AG04449 (cell line): ENCODE measurements around the gene NISCH.

Experiments
- CTCF ChIA-PET: fragments of 350-600 bp; formaldehyde crosslinking; extraction: SDS; loops from one replicate; lab custom pipeline; 2021; ENCODE audit warnings: antibody characterized with exemption; lab: Yijun Ruan, JAX
- POLR2A ChIA-PET: fragments of 400-600, 350-600 bp; formaldehyde crosslinking; extraction: SDS; loops from one replicate; lab custom pipeline; 2020; ENCODE audit warnings: antibody characterized with exemption, inconsistent platforms; lab: Yijun Ruan, JAX
- DNase-seq: peaks from one replicate; pipeline ENCODE4 v3.0.0-alpha.2; 2010; ENCODE audit warnings: low read depth, low spot score
- H3K4me3 ChIP-seq: 2 replicates; pipeline ENCODE4 v1.5.1; 2011; ENCODE audit warnings: low read depth, mild to moderate bottlenecking, control low read depth, low read length
- TF ChIP-seq, protein P1 (sequence below): IDR thresholded peaks from one replicate; pipeline ENCODE4 v1.5.1; 2011; ENCODE audit warnings: mild to moderate bottlenecking, moderate library complexity, low read length, control low read depth, inconsistent platforms; ENCODE audit not compliant: insufficient read depth; ENCODE audit errors: missing control alignments

The NISCH gene

DNA sequence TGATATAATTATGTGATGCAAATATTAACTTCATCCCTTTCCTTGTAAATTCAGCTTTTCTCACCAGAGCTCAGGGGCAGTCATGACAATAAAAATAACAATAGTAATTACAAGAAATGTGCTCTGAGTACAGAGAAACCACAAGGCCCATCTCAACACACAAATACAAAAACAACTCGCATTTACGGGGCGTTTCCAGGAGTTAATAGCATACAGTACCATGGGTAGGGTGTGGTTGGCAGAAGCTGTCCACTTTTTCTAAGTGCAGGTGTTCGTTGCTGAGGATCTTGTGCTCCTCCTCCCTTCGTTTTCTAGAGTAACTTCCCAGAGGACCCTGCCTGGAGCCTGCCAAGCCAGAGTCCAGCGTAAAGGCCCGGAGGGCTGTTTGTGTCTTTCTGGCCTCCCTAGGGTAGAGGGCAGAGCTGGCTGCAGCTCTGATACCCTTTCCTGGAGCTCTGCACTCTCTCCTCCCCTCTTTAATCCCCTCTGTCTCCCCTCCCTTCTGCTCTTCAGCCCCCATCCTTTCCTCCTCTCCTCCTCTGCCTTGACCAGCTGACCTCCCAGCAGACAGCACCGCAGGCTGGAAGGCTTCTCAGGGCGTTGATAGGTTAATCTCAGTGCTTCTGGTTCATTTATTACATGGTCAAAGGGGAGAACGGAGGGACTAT, 21.9 kb upstream of the NISCH start:
- no peak for DNase-seq
- ChIA-PET CTCF (interaction anchor here (0.8 to 28.6 kb wide), 5 partner anchors 13 to 38 kb away, joined by 4 to 1004 read pairs (median 6); partner anchors contain the start of genes NISCH, SEMA3G and TNNC1), POLR2A (no interaction called here)

DNA sequence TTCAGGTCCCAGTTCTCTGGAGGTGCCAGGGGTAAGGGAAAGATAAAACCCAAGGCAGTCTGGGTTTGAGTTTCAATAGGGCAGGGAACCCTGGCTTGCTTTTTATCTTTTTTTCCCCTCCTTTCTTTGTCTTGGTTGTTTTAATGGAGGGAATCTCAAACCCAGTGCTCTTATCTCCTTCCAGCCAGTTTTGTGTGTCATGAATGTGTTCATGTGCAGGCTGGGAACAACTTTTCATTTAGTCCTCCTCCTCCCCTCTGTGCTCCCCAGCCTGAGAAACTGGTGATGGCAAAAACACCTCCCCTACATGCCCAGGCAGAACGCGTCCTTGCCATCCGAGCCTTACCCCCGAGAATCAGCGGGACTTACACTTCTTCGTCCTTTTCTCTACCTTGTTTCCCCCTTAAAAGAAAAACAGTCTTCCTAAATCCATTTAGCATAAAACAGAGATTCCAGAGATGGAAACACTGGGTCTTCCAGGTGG, 21.4 kb upstream of the NISCH start:
- TF ChIP-seq, protein P1, sequence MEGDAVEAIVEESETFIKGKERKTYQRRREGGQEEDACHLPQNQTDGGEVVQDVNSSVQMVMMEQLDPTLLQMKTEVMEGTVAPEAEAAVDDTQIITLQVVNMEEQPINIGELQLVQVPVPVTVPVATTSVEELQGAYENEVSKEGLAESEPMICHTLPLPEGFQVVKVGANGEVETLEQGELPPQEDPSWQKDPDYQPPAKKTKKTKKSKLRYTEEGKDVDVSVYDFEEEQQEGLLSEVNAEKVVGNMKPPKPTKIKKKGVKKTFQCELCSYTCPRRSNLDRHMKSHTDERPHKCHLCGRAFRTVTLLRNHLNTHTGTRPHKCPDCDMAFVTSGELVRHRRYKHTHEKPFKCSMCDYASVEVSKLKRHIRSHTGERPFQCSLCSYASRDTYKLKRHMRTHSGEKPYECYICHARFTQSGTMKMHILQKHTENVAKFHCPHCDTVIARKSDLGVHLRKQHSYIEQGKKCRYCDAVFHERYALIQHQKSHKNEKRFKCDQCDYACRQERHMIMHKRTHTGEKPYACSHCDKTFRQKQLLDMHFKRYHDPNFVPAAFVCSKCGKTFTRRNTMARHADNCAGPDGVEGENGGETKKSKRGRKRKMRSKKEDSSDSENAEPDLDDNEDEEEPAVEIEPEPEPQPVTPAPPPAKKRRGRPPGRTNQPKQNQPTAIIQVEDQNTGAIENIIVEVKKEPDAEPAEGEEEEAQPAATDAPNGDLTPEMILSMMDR = no peak
- ChIA-PET POLR2A (no interaction called here), CTCF (interaction anchor here (3.4 to 28.6 kb wide), 2 partner anchors 14 to 21 kb away, joined by 22 to 1004 read pairs; partner anchors contain the start of genes NISCH, SEMA3G and TNNC1)
- H3K4me3 ChIP-seq = no peak overlapping the region
- no peak for DNase-seq

More for the DNA sequence above, 21.9 kb upstream of the NISCH start:
- TF ChIP-seq, protein P1 = no peak
- no peak overlapping the region for H3K4me3 ChIP-seq

DNA sequence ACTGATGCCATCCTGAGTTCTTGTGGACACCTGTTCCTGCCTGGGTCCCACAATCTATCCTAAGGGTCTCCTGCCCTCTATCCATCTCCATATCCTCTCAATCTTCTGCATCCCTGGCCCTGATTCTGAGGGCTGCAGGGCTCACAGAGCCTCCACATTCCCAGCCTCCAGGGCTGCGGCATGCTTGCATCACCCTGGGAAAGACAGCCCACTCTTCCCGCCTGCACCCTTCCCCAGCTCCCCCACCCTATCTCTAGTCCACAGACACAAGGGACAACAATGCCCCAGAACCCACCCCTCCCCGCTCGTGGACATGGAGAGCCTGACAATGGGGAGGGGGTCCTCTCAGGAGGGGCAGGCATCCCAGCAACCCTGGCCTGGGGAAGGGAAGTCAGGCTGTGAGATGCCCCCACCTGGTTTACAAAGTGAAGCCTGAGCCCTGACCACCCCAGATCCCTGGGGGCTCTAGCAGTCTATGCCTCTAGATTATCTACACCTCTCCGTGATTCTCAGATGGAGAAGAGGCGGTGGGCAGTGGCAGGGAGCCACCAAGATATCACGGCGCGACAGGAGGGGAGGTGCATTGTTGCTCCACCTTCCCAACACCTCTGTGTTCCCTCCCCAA, 20.8 kb upstream of the NISCH start:
- H3K4me3 ChIP-seq = no peak overlapping the region
- DNase-seq = no peak
- TF ChIP-seq, protein P1 = no peak
- CTCF ChIA-PET = interaction anchor here (26.2 to 28.6 kb wide), 2 partner anchors 9 to 13 kb away, joined by 1004 read pairs; partner anchors contain the start of genes NISCH, SEMA3G and TNNC1
- POLR2A ChIA-PET = no interaction called here

DNA sequence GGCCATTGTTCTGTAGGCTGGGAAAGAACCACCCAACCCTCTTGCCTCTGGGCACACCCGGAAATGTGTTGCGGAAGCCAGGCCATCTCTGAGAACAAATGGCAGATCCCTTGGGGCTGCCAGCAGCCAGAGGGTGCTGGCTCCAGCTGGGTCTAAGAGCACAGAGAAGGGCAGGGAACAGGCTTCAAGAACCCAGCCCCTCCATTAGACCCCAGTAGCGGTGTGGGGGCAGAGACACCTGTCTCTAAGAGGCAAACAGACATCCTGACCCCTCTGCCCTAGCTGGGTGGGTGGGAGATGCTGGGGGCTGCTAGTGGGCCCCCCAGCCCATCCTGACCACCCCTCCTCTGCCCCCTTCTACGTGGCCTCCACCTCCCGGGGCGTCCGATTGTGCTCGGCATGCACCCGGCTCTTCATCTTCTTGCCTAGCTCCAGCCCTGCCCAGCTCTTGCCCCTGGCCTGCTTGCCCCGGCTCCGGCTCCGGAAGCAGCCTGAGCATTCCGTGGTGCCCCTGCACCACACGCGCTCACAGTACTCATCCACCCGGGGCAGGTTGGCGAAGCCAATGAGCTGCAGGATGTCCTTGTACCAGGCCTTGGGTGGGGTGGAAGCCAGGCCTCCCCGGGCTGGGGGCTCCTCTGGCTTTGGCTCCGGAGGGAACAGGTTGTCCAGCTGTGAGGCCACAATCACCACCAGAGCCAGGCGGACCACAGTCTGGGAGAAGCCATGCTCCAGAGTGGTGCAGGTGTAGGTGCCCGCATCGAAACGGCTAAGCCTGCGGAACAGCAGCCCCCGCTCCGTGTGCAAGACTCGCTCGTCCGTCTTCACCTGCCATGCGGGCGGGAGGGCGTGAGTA, 19.9 kb upstream of the NISCH start:
- no peak for DNase-seq
- CTCF ChIA-PET = interaction anchor here (26.2 to 28.6 kb wide), 2 partner anchors 10 to 12 kb away, joined by 1004 read pairs; partner anchors contain the start of genes NISCH, SEMA3G and TNNC1
- TF ChIP-seq, protein P1 = no peak
- POLR2A ChIA-PET = no interaction called here
- H3K4me3 ChIP-seq = no peak overlapping the region

DNA sequence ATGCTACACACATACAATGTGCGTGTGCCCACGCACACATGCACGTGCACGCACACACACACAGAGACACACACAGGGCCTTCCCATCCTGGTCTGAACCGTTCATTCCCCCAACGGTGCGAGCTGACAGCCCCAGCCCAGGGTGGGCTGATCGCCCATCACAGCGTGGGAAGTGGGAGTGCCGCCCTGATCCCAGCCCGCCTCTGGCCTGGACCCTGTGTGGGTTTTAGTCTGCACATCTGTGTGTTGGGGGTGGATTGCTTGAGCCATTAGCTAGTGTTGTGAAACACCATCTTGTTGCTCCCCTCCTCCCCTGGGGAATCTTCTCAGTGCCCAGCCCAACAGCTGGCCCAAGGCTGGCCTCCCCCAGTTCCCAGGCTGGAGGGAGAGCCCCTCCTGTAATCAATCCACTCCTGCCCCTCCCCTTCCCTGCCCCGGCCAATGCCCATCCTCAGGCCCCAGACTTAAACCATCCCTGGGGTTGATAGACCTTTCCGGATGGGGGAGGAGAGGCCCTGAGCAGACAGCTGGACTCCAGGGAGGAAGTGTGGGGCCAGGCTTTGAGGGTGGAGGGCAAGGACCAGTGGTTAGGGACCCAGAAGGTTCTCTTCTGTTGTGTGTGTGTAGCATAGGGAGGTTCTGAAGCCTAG, 18.8 kb upstream of the NISCH start:
- TF ChIP-seq, protein P1 = no peak
- POLR2A ChIA-PET = no interaction called here
- no peak for DNase-seq
- no peak overlapping the region for H3K4me3 ChIP-seq
- CTCF ChIA-PET = interaction anchor here (26.2 to 28.6 kb wide), 2 partner anchors 11 kb away, joined by 1004 read pairs; partner anchors contain the start of genes NISCH, SEMA3G and TNNC1
